Esophagus muscularis mucosa (tissue), 4 donors: ENCODE measurements around the gene OPN1SW. TPM values are rescaled to one million over a fixed set of nuclear protein-coding genes. Genes with fewer than 3 reads are reported as not detected.

Experiments used
- DNase-seq: peaks from one replicate; pipeline ENCODE4 v3.0.0-alpha.2; 2017; ENCODE audit errors: extremely low spot score
- H3K27ac ChIP-seq, 4 donors: fragments of 200-600 bp; sonication (generic); replicated peaks in 1 of 4; 1 replicate in 3 of 4; 2 replicates in 1 of 4; pipeline ENCODE4 v1.5.1; 2016 to 2019; ENCODE audit warnings: mild to moderate bottlenecking in 1 of 4
- H3K27me3 ChIP-seq, 4 donors: fragments of 200-600 bp; sonication (generic); one replicate each; pipeline versions ENCODE4 v1.5.1 to v1.6.0; 2016 to 2019
- H3K36me3 ChIP-seq, 4 donors: fragments of 200-600 bp; sonication (generic); one replicate each; pipeline ENCODE4 v1.5.1; 2016 to 2019
- H3K4me1 ChIP-seq, 4 donors: fragments of 200-600 bp; sonication (generic); one replicate each; pipeline ENCODE4 v1.5.1; 2016 to 2019
- H3K4me3 ChIP-seq, 4 donors: fragments of 200-600 bp; sonication (generic); 1 replicate in 2 of 4; 2 replicates in 2 of 4; pipeline ENCODE4 v1.5.1; 2016 to 2019; ENCODE audit warnings: mild to moderate bottlenecking in 4 of 4, moderate library complexity in 1 of 4
- H3K9me3 ChIP-seq, 4 donors: fragments of 200-600 bp; sonication (generic); 1 replicate in 3 of 4; 2 replicates in 1 of 4; pipeline ENCODE4 v1.5.1; 2016 to 2019
- EP300 ChIP-seq: sonication (generic); formaldehyde crosslinking; IDR thresholded peaks from one replicate; pipeline ENCODE4 v1.6.1; 2017; ENCODE audit warnings: antibody characterized with exemption
- POLR2A ChIP-seq: fragments of 450-650 bp; IDR thresholded peaks from one replicate; pipeline ENCODE4 v1.6.1; 2017; ENCODE audit warnings: antibody characterized with exemption, moderate library complexity, mild to moderate bottlenecking, low read depth
- POLR2AphosphoS5 ChIP-seq, 2 donors: sonication (generic); formaldehyde crosslinking; IDR thresholded peaks; one replicate each; pipeline ENCODE4 v1.6.1; 2017; ENCODE audit warnings: antibody characterized with exemption in 2 of 2
- WGBS: methylation state at CpG from one replicate; pipeline ENCODE4 v1.1.5; 2018; 5-methylcytosine and 5-hydroxymethylcytosine counted together
- intact Hi-C: fragments of 100-400 bp; cut with DNase I; formaldehyde crosslinking; loops from one replicate; pipeline ENCODE4 v1.15.1; 2023
- total RNA-seq, 4 donors: library from RNA; depleted of rRNA; stranded (reverse); fragments of >200 nt; gene quantifications; one replicate each; pipeline versions ENCODE4 v1.1.0 to v1.2.1, GENCODE V29; 2016
- TF ChIP-seq, protein P1 (sequence below), 3 experiments: fragments of 200-600 bp in 2 of 3; fragments of 450-650 bp in 1 of 3; sonication (generic) in 2 of 3; IDR thresholded peaks; one replicate each; pipeline ENCODE4 v1.5.1; 2017 to 2019; ENCODE audit warnings: antibody characterized with exemption in 3 of 3, mild to moderate bottlenecking in 2 of 3, moderate library complexity in 1 of 3

Gene OPN1SW
- total RNA-seq, 4 donors from 2014 or later, result not detected

DNA sequence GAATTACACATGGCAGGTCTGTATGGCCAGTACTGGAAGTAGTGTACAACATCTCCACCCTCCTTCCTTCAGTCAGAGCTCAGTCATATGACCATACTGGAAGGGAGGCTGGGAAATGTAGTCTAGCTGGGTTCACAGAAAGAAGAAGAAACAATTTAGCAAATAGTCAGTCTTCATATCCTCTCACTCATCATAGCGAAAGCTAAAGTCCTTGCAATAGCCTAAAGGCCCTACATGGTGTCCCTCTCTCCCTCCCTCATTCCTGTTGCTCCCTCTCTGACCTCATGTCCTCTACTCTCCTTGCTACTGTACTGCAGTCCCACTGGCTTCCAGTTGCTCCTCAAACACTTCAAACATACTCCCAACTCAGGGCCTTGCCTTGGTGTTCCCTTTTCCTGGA, 40.7 kb downstream of the OPN1SW start:
- intact Hi-C loops, result loop anchor here (5.0 to 10.0 kb wide), 2 partner anchors 57 to 140 kb away; partner anchors contain the start of gene CCDC136
- no peak overlapping the region for H3K27ac ChIP-seq
- H3K27me3 ChIP-seq, result no peaks in the 10 kb centered on the region
- 90% methylated on average over 1 of the region's 1 CpG for WGBS
- no peak overlapping the region for H3K4me3 ChIP-seq
- peaks cover 0 to 12% (median 10%) of the 10 kb centered on the region in 4 donors for H3K4me1 ChIP-seq
- H3K36me3 ChIP-seq, result no peaks in the 10 kb centered on the region
- no peaks in the 10 kb centered on the region for H3K9me3 ChIP-seq
- TF ChIP-seq POLR2AphosphoS5 (IDR thresholded peaks at IDR 0.05), result no peak
- TF ChIP-seq, protein P1, sequence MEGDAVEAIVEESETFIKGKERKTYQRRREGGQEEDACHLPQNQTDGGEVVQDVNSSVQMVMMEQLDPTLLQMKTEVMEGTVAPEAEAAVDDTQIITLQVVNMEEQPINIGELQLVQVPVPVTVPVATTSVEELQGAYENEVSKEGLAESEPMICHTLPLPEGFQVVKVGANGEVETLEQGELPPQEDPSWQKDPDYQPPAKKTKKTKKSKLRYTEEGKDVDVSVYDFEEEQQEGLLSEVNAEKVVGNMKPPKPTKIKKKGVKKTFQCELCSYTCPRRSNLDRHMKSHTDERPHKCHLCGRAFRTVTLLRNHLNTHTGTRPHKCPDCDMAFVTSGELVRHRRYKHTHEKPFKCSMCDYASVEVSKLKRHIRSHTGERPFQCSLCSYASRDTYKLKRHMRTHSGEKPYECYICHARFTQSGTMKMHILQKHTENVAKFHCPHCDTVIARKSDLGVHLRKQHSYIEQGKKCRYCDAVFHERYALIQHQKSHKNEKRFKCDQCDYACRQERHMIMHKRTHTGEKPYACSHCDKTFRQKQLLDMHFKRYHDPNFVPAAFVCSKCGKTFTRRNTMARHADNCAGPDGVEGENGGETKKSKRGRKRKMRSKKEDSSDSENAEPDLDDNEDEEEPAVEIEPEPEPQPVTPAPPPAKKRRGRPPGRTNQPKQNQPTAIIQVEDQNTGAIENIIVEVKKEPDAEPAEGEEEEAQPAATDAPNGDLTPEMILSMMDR (IDR thresholded peaks at IDR 0.05), result no peak
- no peak for TF ChIP-seq POLR2A
- DNase-seq, result no peak

DNA sequence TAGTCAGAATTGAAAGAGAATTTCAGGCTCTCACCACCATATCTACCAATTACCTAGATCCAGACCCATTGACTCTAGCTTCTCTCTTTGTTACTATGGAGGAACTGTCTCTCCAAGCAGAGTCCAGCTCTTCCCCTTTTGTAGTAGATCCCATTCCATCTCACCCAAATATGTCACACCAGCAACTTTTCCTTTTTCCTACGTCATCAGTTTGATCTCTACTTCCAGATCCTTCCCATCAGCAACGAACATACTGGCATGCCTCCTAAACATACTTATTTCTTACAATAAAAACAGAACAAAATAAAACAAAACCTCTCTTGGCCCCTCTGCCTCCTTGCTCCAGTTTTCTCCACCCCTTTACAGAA, 42.3 kb downstream of the OPN1SW start:
- H3K36me3 ChIP-seq, result no peaks in the 10 kb centered on the region
- no peaks in the 10 kb centered on the region for H3K9me3 ChIP-seq
- no peaks in the 10 kb centered on the region for H3K27me3 ChIP-seq
- DNase-seq, result no peak
- H3K27ac ChIP-seq, result no peak overlapping the region
- no peak overlapping the region for H3K4me3 ChIP-seq
- intact Hi-C loops, result loop anchor here (10.0 kb wide), 1 partner anchor 142 kb away; no protein-coding TSS in a partner anchor
- TF ChIP-seq EP300, result no peak
- TF ChIP-seq, protein P1 (IDR thresholded peaks at IDR 0.05), result no peak
- TF ChIP-seq POLR2A, result no peak
- no peak for TF ChIP-seq POLR2AphosphoS5 (IDR thresholded peaks at IDR 0.05)
- 63% methylated on average over 2 of the region's 2 CpGs for WGBS
- peaks cover 0 to 6% (median 4%) of the 10 kb centered on the region in 4 donors for H3K4me1 ChIP-seq

DNA sequence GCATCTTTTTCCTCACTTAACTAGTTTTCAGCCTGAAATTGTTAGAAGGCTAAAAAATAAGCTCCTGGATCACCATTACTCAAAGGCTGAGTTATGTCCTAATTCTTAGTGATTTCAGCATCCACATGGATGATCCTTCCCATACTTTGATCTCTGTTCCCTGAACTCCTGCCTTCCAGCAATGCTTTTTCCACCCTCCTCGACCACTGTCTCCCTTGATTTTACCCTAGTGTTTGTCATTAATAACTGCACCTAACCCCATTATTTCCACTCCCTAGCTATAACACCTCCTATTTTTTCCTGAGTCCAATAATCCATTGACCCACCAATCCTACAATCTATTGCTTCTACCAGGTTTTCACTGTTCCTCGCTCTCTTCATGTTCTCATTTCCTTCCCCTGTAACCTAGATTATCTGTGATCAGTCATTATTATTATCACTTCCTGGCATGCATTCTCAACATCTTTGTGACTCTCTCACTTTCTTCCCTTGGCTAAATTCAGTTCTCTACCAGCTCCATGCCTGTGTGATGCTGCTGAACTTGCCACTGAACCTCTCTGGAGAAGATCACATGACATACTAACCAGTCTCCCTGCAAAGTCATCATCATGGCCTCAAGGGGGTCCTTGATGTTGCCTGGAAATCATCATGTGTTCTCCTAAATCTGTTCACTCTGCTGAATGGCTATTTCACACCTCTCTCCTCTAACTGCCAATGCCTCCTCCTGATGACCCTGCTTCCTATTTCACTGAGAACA, 42.9 kb downstream of the OPN1SW start:
- Histone ChIP-seq H3K27me3 (no peaks in the 10 kb centered on the region), H3K36me3 (no peaks in the 10 kb centered on the region), H3K4me1 (peaks cover 0 to under 1% (median 0%) of the 10 kb centered on the region in 4 donors), H3K27ac (no peak overlapping the region), H3K4me3 (no peak overlapping the region), H3K9me3 (no peaks in the 10 kb centered on the region)
- intact Hi-C loops, result loop anchor here (10.0 kb wide), 1 partner anchor 142 kb away; no protein-coding TSS in a partner anchor
- DNase-seq, result no peak
- WGBS, result 74% methylated on average over 2 of the region's 2 CpGs
- TF ChIP-seq, protein P1 (IDR thresholded peaks at IDR 0.05), result no peak
- TF ChIP-seq POLR2A, result no peak
- TF ChIP-seq EP300, result no peak
- TF ChIP-seq POLR2AphosphoS5 (IDR thresholded peaks at IDR 0.05), result no peak

DNA sequence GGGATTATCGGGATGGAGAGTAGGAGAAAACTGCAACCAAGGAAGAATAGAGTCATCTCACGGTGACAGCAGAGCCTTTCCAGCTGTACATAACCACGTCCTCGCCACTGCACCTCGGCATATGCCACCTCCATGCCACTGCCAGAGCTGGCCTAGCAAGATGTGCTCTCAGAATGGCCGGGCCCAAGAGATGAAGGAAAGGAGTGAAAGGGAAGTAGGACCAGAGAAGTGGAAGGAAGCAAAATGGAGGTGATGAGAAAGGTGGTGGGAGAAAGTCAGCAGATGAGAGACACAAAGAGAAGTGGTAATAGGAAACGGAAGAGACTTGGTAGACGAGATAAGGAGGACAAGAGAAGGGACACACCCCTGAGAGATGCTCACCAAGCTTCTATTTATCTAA, 44.4 kb downstream of the OPN1SW start:
- TF ChIP-seq EP300 (no peak), POLR2A (no peak), POLR2AphosphoS5 (IDR thresholded peaks at IDR 0.05) (no peak)
- TF ChIP-seq, protein P1 (IDR thresholded peaks at IDR 0.05), result no peak
- WGBS, result 85% methylated on average over 8 of the region's 8 CpGs
- no peaks in the 10 kb centered on the region for H3K36me3 ChIP-seq
- H3K4me1 ChIP-seq, result no peaks in the 10 kb centered on the region
- no peak for DNase-seq
- no peaks in the 10 kb centered on the region for H3K9me3 ChIP-seq
- H3K4me3 ChIP-seq, result no peak overlapping the region
- no peaks in the 10 kb centered on the region for H3K27me3 ChIP-seq
- no peak overlapping the region for H3K27ac ChIP-seq
- intact Hi-C loops, result loop anchor here (10.0 kb wide), 1 partner anchor 144 kb away; no protein-coding TSS in a partner anchor
